Measurements from ENCODE around the gene DNLZ. TPM values are rescaled to one million over a fixed set of nuclear protein-coding genes. Genes with fewer than 3 reads are reported as not detected.
"Not testable (repeated sequence)": the region's sequence is repeated elsewhere in the genome, so short reads cannot be mapped to it uniquely, and the experiment has no call there.

The DNLZ gene
- total RNA-seq, 1 experiment from 2014 or later, result 9.1 TPM

- H3K4me2 ChIP-seq, result peak within 1 kb of the TSS; percentile 97
- intact Hi-C loops (cut with micrococcal nuclease; ENCODE audit: unreplicated experiment), result no loop called here
- H3K27ac ChIP-seq, result peak within 1 kb of the TSS; percentile 51; the same call in 1 of the 2 replicates
- DNase-seq, result peak; percentile 77 to 92
- peaks cover 11% of the 10 kb centered on the region; the same call in 1 of the 2 replicates for H3F3A ChIP-seq (ENCODE audit: insufficient read depth, low read depth)
- no peaks in the 10 kb centered on the region for H3K9me2 ChIP-seq (ENCODE audit: insufficient read depth)
- peaks cover 16% of the 10 kb centered on the region for H3K36me3 ChIP-seq (ENCODE audit: low read depth)
- no peaks in the 10 kb centered on the region for H3K27me3 ChIP-seq (ENCODE audit: insufficient read depth, low read depth)
- no peak for TF ChIP-seq CTCF (conservative IDR thresholded peaks at IDR 0.05)
- TF ChIP-seq EZH2 (IDR thresholded peaks at IDR 0.05; ENCODE audit: low read depth), result no peak
- peak within 1 kb of the TSS; percentile 76 for H2AFZ ChIP-seq
- H3K4me3 ChIP-seq, result peak within 1 kb of the TSS; percentile 94
- peaks cover 53% of the 10 kb centered on the region for H3K79me2 ChIP-seq (ENCODE audit: low read depth)
- BruUV-seq (replicated peaks), result no TSS peak
- no peaks in the 10 kb centered on the region for H3K9me3 ChIP-seq (ENCODE audit: insufficient read depth, low read depth)
- CTCF ChIA-PET, result interaction anchor here (0.6 kb wide), 3 partner anchors 11 to 65 kb away, joined by 3 to 10 read pairs (median 5); no protein-coding TSS in a partner anchor
- H4K20me1 ChIP-seq (ENCODE audit: insufficient read depth), result peaks cover 23% of the 10 kb centered on the region
- H3K4me1 ChIP-seq (replicated peaks; ENCODE audit: insufficient read depth), result peaks cover 17% of the 10 kb centered on the region; the same call in 1 of the 2 replicates
- POLR2A ChIA-PET (ENCODE audit: unreplicated experiment), result no interaction called here
Measured at GRCh38 chr9:136410500-136411287, 47.1 kb upstream of the DNLZ start, which contains the start of the genes ENTR1 and PMPCA. Gene ENTR1, minus strand, starts transcription at chr9:136410614. Its CDS starts 217 bp downstream, at chr9:136410397. Gene PMPCA, plus strand, starts transcription at chr9:136410658. Its CDS starts 11 bp downstream, at chr9:136410669.

GRCh38 chr9:136409557-136410455, 46.3 kb upstream of the DNLZ start:
- Histone ChIP-seq H3F3A (ENCODE audit: insufficient read depth, low read depth) (peaks cover 15% of the 10 kb centered on the region; the same call in 1 of the 2 replicates), H3K4me3 (peak overlapping the region; percentile 94), H2AFZ (peak overlapping the region; percentile 75), H4K20me1 (ENCODE audit: insufficient read depth) (peaks cover 23% of the 10 kb centered on the region), H3K79me2 (ENCODE audit: low read depth) (peaks cover 53% of the 10 kb centered on the region), H3K36me3 (ENCODE audit: low read depth) (peaks cover 18% of the 10 kb centered on the region), H3K27ac (no peak overlapping the region), H3K4me2 (peak overlapping the region; percentile 86), H3K27me3 (ENCODE audit: insufficient read depth, low read depth) (no peaks in the 10 kb centered on the region), H3K9me3 (ENCODE audit: insufficient read depth, low read depth) (no peaks in the 10 kb centered on the region), H3K9me2 (ENCODE audit: insufficient read depth) (no peaks in the 10 kb centered on the region), H3K4me1 (replicated peaks; ENCODE audit: insufficient read depth) (peaks cover 17% of the 10 kb centered on the region; the same call in 1 of the 2 replicates)
- intact Hi-C loops (cut with micrococcal nuclease; ENCODE audit: unreplicated experiment), result no loop called here
- POLR2A ChIA-PET (ENCODE audit: unreplicated experiment), result interaction anchor here (0.7 kb wide), 1 partner anchor 586 kb away, joined by 6 read pairs; the partner anchor contains the start of gene CLIC3
- TSS peak; percentile 77 for BruUV-seq (replicated peaks)
- CTCF ChIA-PET, result interaction anchor here (0.6 kb wide), 1 partner anchor 64 kb away, joined by 5 read pairs; no protein-coding TSS in a partner anchor
- TF ChIP-seq EZH2 (IDR thresholded peaks at IDR 0.05; ENCODE audit: low read depth), result no peak
- no peak for TF ChIP-seq CTCF (conservative IDR thresholded peaks at IDR 0.05)
- DNase-seq, result peak; percentile 46 to 50

- Histone ChIP-seq H3K4me3 (no peak overlapping the region), H3K27ac (no peak overlapping the region), H3K9me2 (ENCODE audit: insufficient read depth) (no peaks in the 10 kb centered on the region), H3K36me3 (ENCODE audit: low read depth) (peaks cover 12% of the 10 kb centered on the region), H3K9me3 (ENCODE audit: insufficient read depth, low read depth) (no peaks in the 10 kb centered on the region), H3K27me3 (ENCODE audit: insufficient read depth, low read depth) (no peaks in the 10 kb centered on the region), H3F3A (ENCODE audit: insufficient read depth, low read depth) (peaks cover 15% of the 10 kb centered on the region; the same call in 1 of the 2 replicates), H3K4me2 (no peak overlapping the region), H3K79me2 (ENCODE audit: low read depth) (peaks cover 43% of the 10 kb centered on the region), H3K4me1 (replicated peaks; ENCODE audit: insufficient read depth) (peaks cover 17% of the 10 kb centered on the region; the same call in 1 of the 2 replicates), H4K20me1 (ENCODE audit: insufficient read depth) (peaks cover 17% of the 10 kb centered on the region), H2AFZ (no peak overlapping the region)
- DNase-seq, result no peak
- no TSS peak for BruUV-seq (replicated peaks)
- POLR2A ChIA-PET (ENCODE audit: unreplicated experiment), result no interaction called here
- no peak for TF ChIP-seq CTCF (conservative IDR thresholded peaks at IDR 0.05)
- TF ChIP-seq EZH2 (IDR thresholded peaks at IDR 0.05; ENCODE audit: low read depth), result no peak
- CTCF ChIA-PET, result no interaction called here
- intact Hi-C loops (cut with micrococcal nuclease; ENCODE audit: unreplicated experiment), result no loop called here
Measured at GRCh38 chr9:136407911-136408310, 44.4 kb upstream of the DNLZ start.

- DNase-seq; POLR2A ChIA-PET (ENCODE audit: unreplicated experiment); H3K9me2 ChIP-seq (ENCODE audit: insufficient read depth); H3K9me3 ChIP-seq (ENCODE audit: insufficient read depth, low read depth); intact Hi-C loops (cut with micrococcal nuclease; ENCODE audit: unreplicated experiment); H3K4me2 ChIP-seq; H3K36me3 ChIP-seq (ENCODE audit: low read depth); CTCF ChIA-PET; H2AFZ ChIP-seq; H3K4me3 ChIP-seq; H3K27ac ChIP-seq; BruUV-seq (replicated peaks); H3K27me3 ChIP-seq (ENCODE audit: insufficient read depth, low read depth): not testable (repeated sequence)
- Histone ChIP-seq H3K4me1 (replicated peaks; ENCODE audit: insufficient read depth) (peaks cover 16% of the 10 kb centered on the region; the same call in 1 of the 2 replicates), H3K79me2 (ENCODE audit: low read depth) (peaks cover 35% of the 10 kb centered on the region), H3F3A (ENCODE audit: insufficient read depth, low read depth) (peaks cover 18% of the 10 kb centered on the region; the same call in 1 of the 2 replicates), H4K20me1 (ENCODE audit: insufficient read depth) (peaks cover 10% of the 10 kb centered on the region)
Measured at GRCh38 chr9:136407061-136407460, 43.5 kb upstream of the DNLZ start.
